OCI-M2 (cell line): ENCODE measurements around the gene NQO1.
"Not testable (repeated sequence)": the region's sequence is repeated elsewhere in the genome, so short reads cannot be mapped to it uniquely, and the experiment has no call there.

Experiments
- DNase-seq: peaks from one replicate; lab custom pipeline; 2025; ENCODE audit not compliant: unreplicated experiment; lab: John Stamatoyannopoulos, UW

Gene NQO1

DNA sequence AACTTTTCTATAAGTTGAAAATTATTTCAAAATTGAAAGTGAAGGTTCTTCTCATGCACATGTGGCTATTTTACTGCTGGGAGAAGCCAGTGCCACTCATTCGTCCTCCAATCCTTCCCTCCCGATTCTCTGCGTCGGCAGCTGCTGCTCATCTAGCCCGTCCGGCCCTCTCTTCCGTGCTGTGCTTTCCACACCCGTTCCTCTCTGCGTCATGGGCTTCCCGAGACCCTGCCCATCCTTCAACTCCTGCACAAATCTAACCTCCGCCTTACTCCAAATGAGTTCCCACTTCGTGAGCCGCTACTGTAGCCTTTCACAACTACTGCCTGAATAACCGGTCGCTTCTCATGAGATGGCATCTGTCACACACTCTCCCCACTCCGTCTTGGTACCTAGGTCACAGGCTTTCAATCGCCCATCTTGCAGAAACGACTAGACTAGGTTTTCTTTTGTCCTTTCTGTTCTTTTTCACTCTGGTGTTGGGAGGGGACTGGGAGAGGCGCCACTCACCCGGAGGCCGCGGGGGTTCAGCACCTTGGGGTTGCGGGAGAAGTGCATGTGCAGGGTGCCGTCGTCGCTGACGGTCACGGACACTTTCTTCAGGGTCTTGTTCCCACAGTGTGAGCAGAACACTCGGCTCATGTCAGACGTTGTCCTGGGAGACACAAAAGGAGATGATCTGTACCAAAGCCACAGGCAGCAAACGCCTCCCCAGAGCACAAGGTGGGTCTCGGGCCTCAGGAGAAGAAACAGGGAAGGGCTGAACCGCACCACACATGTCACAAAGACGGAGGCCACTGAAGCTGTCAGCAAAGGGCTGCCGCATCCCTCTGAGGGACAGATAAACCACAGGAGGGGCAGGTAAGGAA, 18.2 kb upstream of the NQO1 start:
- no peak for DNase-seq

DNA sequence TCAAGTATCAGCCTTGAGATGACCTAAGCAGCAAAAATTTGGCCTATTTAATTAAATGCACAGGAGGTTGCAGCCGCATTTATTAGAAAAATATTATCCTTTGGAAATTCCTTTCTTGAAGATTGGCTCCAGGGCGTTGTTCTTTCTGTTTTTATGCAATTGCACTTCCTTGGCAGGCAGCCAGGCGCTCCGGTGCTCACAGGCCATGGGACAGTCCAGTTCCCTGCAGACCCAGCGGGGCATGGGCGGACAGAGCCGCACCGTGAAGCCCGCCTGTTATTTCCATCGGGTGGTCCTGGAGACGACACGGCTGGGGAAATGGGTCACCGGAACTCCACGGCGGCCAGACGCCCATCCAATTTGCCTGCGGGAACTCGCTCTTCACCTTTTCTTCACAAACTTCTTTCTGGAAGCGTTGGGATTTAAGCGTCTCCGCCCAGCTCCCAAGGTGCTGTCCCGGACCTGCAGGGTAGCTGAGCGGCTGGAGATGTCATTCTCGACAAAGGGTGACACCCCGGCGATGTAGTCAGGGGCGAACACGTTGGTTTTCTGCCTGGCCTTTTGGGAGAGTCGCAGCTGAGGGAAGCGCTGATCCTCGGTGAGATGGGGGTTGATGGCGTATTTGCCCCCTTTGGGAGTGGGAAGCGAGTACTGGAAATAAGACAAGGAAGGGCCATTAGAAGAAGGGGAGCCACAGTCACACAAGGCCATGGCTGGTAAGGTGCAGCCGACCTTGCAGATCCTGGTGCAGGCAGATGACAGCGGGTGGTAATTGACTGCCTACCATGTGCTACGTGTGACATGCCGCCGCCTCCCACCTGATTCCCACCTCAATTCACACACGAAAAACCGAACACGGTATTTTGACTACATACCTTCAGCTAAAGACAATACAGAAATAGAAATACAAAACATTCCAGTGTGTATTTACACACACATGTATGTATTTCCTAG, 15.9 kb upstream of the NQO1 start:
- DNase-seq, result no peak

GRCh38 chr16:69741519-69741918, 15.2 kb upstream of the NQO1 start:
- DNase-seq, result no peak

DNA sequence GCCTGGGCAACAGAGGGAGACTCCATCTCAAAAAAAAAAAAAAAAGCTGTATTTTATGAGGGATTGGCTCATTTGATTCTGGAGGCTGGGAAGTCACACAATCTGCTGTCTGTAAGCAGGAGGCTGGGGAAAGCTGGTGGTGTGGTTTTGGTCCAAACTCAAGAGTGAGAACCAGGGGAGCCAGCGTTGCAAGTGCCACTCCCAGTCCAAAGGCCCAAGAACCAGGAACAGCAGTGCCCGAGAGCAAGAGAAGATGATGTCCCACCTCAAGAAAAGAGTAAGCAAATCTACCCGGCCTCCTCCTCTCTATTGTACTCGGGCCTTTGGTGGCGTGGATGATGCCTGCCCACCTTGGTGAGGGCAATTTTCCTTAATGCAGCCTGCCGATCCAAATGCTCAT, 5.7 kb upstream of the NQO1 start:
- no peak for DNase-seq

- not testable (repeated sequence) for DNase-seq
Observed at GRCh38 chr16:69731280-69731679, 4.9 kb upstream of the NQO1 start.

- not testable (repeated sequence) for DNase-seq
Observed at GRCh38 chr16:69729030-69729429, 2.7 kb upstream of the NQO1 start.

GRCh38 chr16:69727916-69728270, 1.5 kb upstream of the NQO1 start:
- no peak for DNase-seq

DNA sequence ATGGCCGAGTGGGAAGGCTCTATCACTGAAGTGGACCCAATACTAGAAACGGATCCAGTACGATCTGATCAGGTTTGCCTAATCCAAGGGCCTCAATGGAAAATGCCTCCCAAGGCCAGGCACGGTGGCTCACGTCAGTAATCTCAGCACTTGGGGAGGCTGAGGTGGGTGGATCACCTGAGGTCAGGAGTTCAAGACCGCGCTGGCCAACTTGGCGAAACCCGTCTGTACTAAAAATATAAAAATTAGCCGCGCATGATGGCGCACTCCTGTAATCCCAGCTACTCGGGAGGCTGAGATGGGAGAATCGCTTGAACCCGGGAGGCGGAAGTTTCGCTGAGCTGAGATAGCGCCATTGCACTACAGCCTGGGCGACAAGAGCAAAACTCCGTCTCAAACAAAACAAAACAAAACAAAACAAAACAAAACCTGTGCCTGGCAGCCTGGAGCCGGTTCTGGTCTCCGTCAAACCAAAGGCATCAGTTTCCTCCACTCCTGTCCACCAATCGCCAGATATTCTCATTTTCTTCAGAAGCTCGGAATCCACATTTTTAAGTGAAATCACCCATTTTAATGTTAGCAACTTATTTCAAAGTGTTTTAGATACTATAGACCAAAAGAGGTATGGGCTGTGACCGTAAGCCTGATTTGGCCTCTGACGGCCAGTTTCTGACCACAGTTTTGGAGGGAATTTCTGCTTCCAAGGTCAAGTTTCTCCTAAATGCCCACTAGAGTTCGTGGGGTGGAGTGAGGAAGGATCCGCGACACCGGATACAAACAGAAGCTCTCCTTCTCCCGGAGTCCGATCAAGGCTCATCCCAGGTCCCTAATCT, 664 bp downstream of the NQO1 start:
- no peak for DNase-seq

GRCh38 chr16:69724981-69725479, 1.3 kb downstream of the NQO1 start:
- no peak for DNase-seq

GRCh38 chr16:69724414-69724873, 1.9 kb downstream of the NQO1 start:
- DNase-seq, result no peak

DNA sequence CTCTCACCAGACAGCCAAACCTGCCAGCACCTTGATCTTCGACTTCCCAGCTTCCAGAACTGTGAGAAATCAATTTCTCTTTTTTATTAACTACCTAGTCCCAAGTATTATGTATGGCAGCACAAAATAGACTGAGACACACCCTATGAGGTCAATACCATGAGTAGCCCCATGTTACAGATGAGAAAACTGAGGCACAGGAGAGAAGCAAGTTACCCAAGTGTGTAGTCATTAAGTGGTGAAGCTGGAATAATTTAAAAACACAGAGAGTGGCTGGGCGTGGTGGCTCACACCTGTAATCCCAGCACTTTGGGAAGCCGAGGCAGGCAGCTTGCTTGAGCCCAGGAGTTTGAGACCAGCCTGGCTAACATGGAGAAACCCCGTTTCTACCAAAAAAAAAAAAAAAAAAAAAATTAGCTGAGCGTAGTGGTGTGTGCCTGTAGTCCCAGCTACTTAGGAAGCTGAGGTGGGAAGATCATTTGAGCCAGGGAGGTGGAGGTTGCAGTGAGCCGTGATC, 4.9 kb downstream of the NQO1 start:
- DNase-seq, result no peak

- no peak for DNase-seq
Observed at GRCh38 chr16:69720822-69721430, 5.4 kb downstream of the NQO1 start.

DNA sequence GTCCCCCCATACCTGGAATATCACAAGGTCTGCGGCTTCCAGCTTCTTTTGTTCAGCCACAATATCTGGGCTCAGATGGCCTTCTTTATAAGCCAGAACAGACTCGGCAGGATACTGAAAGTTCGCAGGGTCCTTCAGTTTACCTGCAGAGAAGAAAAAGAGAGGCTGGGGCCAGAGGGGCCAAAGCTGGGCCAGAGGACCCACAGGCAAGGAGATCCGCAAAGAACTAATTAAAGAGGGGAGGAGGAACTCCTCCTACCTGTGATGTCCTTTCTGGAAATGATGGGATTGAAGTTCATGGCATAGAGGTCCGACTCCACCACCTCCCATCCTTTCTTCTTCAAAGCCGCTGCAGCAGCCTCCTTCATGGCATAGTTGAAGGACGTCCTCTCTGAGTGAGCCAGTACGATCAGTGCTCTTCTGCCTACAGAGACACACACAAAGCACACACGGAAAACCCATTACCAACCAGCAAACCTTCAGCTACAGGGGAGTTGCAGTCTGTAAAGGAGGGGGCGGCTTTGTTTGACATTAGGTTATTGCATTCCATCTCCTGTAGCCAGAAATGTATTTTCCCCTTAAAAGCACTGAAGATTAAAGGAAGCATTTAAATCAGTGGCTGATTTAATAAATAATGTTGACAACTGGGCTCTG, 8.1 kb downstream of the NQO1 start:
- DNase-seq, result no peak

DNA sequence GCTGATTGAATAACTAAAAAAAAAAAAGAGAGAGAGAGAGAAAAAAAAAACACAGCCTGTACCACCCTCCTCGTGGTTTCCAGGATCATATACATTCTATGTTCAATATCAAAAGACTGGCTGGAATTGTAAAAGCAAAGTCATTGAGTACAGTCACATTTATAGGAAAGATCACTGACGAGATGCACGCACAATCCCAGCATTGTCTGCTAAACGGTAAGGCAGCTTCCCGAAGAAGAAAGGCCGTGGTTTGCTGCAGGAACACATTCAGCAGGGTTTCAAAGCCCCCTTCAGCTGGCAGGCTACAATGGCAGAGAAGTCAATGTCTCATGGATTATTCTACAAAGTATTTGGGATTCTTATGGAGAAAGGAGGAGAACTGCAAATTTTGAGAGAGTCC, 9.3 kb downstream of the NQO1 start:
- no peak for DNase-seq

GRCh38 chr16:69712914-69713581, 13.3 kb downstream of the NQO1 start:
- no peak for DNase-seq

DNA sequence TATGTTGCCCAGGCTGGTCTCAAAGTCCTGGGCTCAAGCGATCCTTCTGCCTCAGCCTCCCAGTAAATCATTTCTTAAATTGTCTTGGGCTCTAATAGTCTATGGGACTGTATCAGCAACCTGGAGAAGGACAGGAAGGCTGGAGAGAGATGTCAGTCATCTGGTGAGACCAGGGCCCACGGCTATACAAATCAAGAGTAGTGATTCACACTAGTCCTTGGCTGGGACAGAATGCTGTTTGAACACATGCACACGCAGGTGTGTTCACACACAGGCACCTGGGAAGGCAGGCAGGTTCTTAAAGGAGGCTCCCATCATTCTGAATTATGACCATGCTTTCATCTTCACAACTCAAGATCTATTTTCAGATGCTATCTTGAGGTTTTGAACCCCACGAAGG, 14.1 kb downstream of the NQO1 start:
- DNase-seq, result no peak

DNA sequence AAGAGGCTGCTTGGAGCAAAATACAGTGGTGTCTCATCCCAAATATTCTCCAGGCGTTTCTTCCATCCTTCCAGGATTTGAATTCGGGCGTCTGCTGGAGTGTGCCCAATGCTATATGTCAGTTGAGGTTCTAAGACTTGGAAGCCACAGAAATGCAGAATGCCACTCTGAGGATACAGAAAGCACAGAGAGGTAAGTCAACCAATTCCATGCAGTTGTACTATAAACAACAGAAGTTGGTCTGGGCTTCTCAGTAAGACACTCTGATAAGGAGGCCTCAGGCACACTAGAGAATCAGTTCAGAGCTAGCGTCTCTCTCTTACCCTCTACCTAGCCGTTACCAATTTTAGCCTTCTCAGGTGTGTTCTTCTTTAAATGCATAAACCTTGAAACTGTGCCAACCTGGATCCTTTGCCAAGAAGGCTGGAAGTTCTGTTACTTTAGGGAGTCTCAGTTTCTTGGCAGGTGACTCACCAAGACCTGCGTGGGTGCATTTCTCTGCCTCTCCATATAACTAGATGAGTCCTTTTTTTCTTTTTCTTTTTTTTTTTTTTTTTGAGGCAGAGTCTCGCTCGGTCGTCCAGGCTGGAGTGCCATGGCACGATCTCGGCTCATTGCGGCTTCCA, 15.1 kb downstream of the NQO1 start:
- DNase-seq, result no peak

GRCh38 chr16:69709456-69710084, 16.8 kb downstream of the NQO1 start:
- DNase-seq, result peak; percentile 21
